SK-N-SH (cell line): ENCODE results near the gene ROR2. TPM values are rescaled to one million over a fixed set of nuclear protein-coding genes. Genes with fewer than 3 reads are reported as not detected.

ENCODE experiments used
- CTCF ChIA-PET: fragments of 300-600, 350-600 bp; formaldehyde crosslinking; extraction: SDS; loops from one replicate; lab custom pipeline; 2021; lab: Yijun Ruan, JAX
- POLR2A ChIA-PET: fragments of 350-600 bp; sonication (Branson Sonifier 250); formaldehyde crosslinking; extraction: SDS; loops from one replicate; lab custom pipeline; 2020; ENCODE audit warnings: antibody characterized with exemption, inconsistent platforms; lab: Yijun Ruan, JAX
- DNase-seq: peaks from one replicate; pipeline ENCODE4 v3.0.0; 2012
- H2AFZ ChIP-seq: fragments of 200-600 bp; sonication (generic); 2 replicates; pipeline ENCODE4 v1.8.1; 2016; ENCODE audit warnings: antibody characterized with exemption, mild to moderate bottlenecking, low read depth
- H3F3A ChIP-seq: fragments of 200-600 bp; sonication (generic); replicated peaks from 2 replicates; pipeline ENCODE3; 2016; ENCODE audit warnings: antibody characterized with exemption, mild to moderate bottlenecking; ENCODE audit not compliant: insufficient read depth
- H3K27ac ChIP-seq, 2 experiments: fragments of 200-500 bp in 1 of 2; fragments of 200-600 bp in 1 of 2; sonication (Bioruptor generic) in 1 of 2; sonication (generic), shearing (Covaris generic) in 1 of 2; 2 replicates each; pipeline versions ENCODE4 v1.5.1 to v1.6.1; 2014 to 2016; ENCODE audit warnings: low read depth in 2 of 2, inconsistent platforms in 1 of 2, low read length in 1 of 2, mild to moderate bottlenecking in 1 of 2, mixed read lengths in 1 of 2
- H3K27me3 ChIP-seq: fragments of 200-600 bp; sonication (generic), shearing (Covaris generic); 2 replicates; pipeline ENCODE4 v1.6.1; 2016; ENCODE audit warnings: mixed run types; ENCODE audit not compliant: insufficient read depth
- H3K36me3 ChIP-seq, 2 experiments: fragments of 200-500 bp in 1 of 2; fragments of 200-600 bp in 1 of 2; sonication (Bioruptor generic) in 1 of 2; sonication (generic) in 1 of 2; replicated peaks in 1 of 2; 2 replicates each; pipeline versions ENCODE3 to v1.5.1; 2014 to 2016; ENCODE audit warnings: low read length in 1 of 2, mild to moderate bottlenecking in 1 of 2; ENCODE audit not compliant: insufficient read depth in 2 of 2, control insufficient read depth in 1 of 2
- H3K4me1 ChIP-seq, 2 experiments: fragments of 200-500 bp in 1 of 2; fragments of 200-600 bp in 1 of 2; sonication (Bioruptor generic) in 1 of 2; sonication (generic), shearing (Covaris generic) in 1 of 2; 2 replicates each; pipeline versions ENCODE4 v1.5.1 to v1.6.1; 2014 to 2016; ENCODE audit warnings: low read depth in 1 of 2, low read length in 1 of 2, mixed run types in 1 of 2; ENCODE audit not compliant: insufficient read depth in 2 of 2, control insufficient read depth in 1 of 2
- H3K4me2 ChIP-seq: fragments of 200-600 bp; sonication (generic), shearing (Covaris generic); 2 replicates; pipeline ENCODE4 v1.6.1; 2017; ENCODE audit warnings: mixed run types
- H3K4me3 ChIP-seq, 2 experiments: fragments of 200-500 bp in 1 of 2; fragments of 200-600 bp in 1 of 2; sonication (Bioruptor generic) in 1 of 2; sonication (generic), shearing (Covaris generic) in 1 of 2; 2 replicates each; pipeline versions ENCODE4 v1.5.1 to v1.8.1; 2014 to 2016; ENCODE audit warnings: low read depth in 2 of 2, inconsistent platforms in 1 of 2, low read length in 1 of 2, mild to moderate bottlenecking in 1 of 2, mixed read lengths in 1 of 2, moderate library complexity in 1 of 2
- H3K79me2 ChIP-seq: fragments of 200-600 bp; sonication (generic); 2 replicates; pipeline ENCODE4 v1.8.1; 2017; ENCODE audit warnings: mild to moderate bottlenecking; ENCODE audit not compliant: insufficient read depth
- H3K9ac ChIP-seq: fragments of 200-600 bp; sonication (generic); 2 replicates; pipeline ENCODE4 v1.6.1; 2017; ENCODE audit warnings: mixed run types
- H3K9me2 ChIP-seq: fragments of 200-600 bp; sonication (generic); 2 replicates; pipeline ENCODE4 v1.6.1; 2017; ENCODE audit warnings: mixed run types
- H3K9me3 ChIP-seq: fragments of 200-600 bp; sonication (generic); 2 replicates; pipeline ENCODE4 v1.6.1; 2017; ENCODE audit warnings: mixed run types, mild to moderate bottlenecking, moderate library complexity
- H4K20me1 ChIP-seq: fragments of 200-600 bp; sonication (generic); 2 replicates; pipeline ENCODE4 v1.6.1; 2017; ENCODE audit warnings: mild to moderate bottlenecking, mixed run types; ENCODE audit not compliant: insufficient read depth
- ELF1 ChIP-seq: IDR thresholded peaks from 2 replicates; pipeline ENCODE4 v1.4.0; 2012
- EP300 ChIP-seq, 2 experiments: IDR thresholded peaks; 2 replicates each; pipeline versions ENCODE4 v1.4.0 to v1.6.1; 2012; ENCODE audit warnings: borderline replicate concordance in 1 of 2, low read depth in 1 of 2, low read length in 1 of 2
- FOSL2 ChIP-seq: IDR thresholded peaks from 2 replicates; pipeline ENCODE4 v1.4.0; 2012; ENCODE audit warnings: low read depth, mild to moderate bottlenecking, moderate library complexity, borderline replicate concordance
- FOXJ3 ChIP-seq: sonication (generic); formaldehyde crosslinking; IDR thresholded peaks from 2 replicates; pipeline ENCODE4 v1.5.1; 2020; ENCODE audit warnings: mild to moderate bottlenecking, missing genetic modification reagents
- GATA2 ChIP-seq: sonication (generic); formaldehyde crosslinking; IDR thresholded peaks from 2 replicates; pipeline ENCODE4 v1.5.0; 2020; ENCODE audit warnings: mild to moderate bottlenecking, missing genetic modification reagents
- MAX ChIP-seq: IDR thresholded peaks from 2 replicates; pipeline ENCODE4 v1.4.0; 2012; ENCODE audit warnings: low read depth
- NRF1 ChIP-seq: IDR thresholded peaks from 2 replicates; pipeline ENCODE4 v1.6.1; 2012; ENCODE audit warnings: low read depth, mild to moderate bottlenecking, low read length
- PBX3 ChIP-seq: IDR thresholded peaks from 2 replicates; pipeline ENCODE4; 2012
- RFX5 ChIP-seq: IDR thresholded peaks from 2 replicates; pipeline ENCODE4 v1.6.1; 2012; ENCODE audit warnings: mild to moderate bottlenecking, improper control_type of control experiment, low read length
- RXRA ChIP-seq: IDR thresholded peaks from 2 replicates; pipeline ENCODE4 v1.4.0; 2012; ENCODE audit warnings: low read depth, mild to moderate bottlenecking, borderline replicate concordance
- TCF12 ChIP-seq: IDR thresholded peaks from 2 replicates; pipeline ENCODE4 v1.4.0; 2012
- USF1 ChIP-seq: IDR thresholded peaks from 2 replicates; pipeline ENCODE4 v1.4.0; 2012; ENCODE audit warnings: low read depth, borderline replicate concordance
- USF2 ChIP-seq: fragments of 150-350 bp; IDR thresholded peaks from 2 replicates; pipeline ENCODE4 v1.6.1; 2017; ENCODE audit warnings: antibody characterized with exemption, low read length, low read depth, borderline replicate concordance
- YY1 ChIP-seq: IDR thresholded peaks from 2 replicates; pipeline ENCODE4 v1.4.0; 2012; ENCODE audit warnings: low read depth, mild to moderate bottlenecking
- WGBS: methylation state at CpG from one replicate; pipeline ENCODE4 v1.1.6; 2017; ENCODE audit warnings: low lambda C conversion rate; 5-methylcytosine and 5-hydroxymethylcytosine counted together
- polyA plus RNA-seq, 3 experiments: library from polyadenylated mRNA; depleted of rRNA; stranded (reverse); fragments of >200 nt; gene quantifications; 2 replicates each; pipeline ENCODE4 v1.2.3, GENCODE V29; 2012

The ROR2 gene
- polyA plus RNA-seq, 1 of the 3 experiments (the other 2 are of a cell fraction), result 0.43 TPM

GRCh38 chr9:91907484-91908292, 42.3 kb downstream of the ROR2 start:
- no peaks in the 10 kb centered on the region for H4K20me1 ChIP-seq
- ChIA-PET POLR2A (no interaction called here), CTCF (interaction anchor here (1.5 kb wide), 1 partner anchor 20 kb away, joined by 4 read pairs; no protein-coding TSS in a partner anchor)
- no peaks in the 10 kb centered on the region for H3K9me3 ChIP-seq
- no peaks in the 10 kb centered on the region for H3K9me2 ChIP-seq
- no peaks in the 10 kb centered on the region for H3K36me3 ChIP-seq
- H3K4me1 ChIP-seq, result peaks cover 0 to 7% of the 10 kb centered on the region in 2 experiments; a peak in 2 of 4 replicates
- H3K9ac ChIP-seq, result no peak overlapping the region
- H3K4me3 ChIP-seq, result no peak overlapping the region
- no peak overlapping the region for H3K27ac ChIP-seq
- no peak overlapping the region for H2AFZ ChIP-seq
- no peak overlapping the region for H3K4me2 ChIP-seq
- TF ChIP-seq PBX3 (no peak), TCF12 (no peak), GATA2 (no peak), USF1 (no peak), EP300 (IDR thresholded peaks at IDR 0.05; ENCODE audit: borderline replicate concordance in 1 of 2, low read depth in 1 of 2, low read length in 1 of 2) (no peak), FOSL2 (no peak), ELF1 (no peak), YY1 (no peak), RXRA (no peak), USF2 (no peak), FOXJ3 (no peak), MAX (no peak)
- H3K27me3 ChIP-seq, result no peaks in the 10 kb centered on the region
- DNase-seq, result no peak
- no peaks in the 10 kb centered on the region for H3F3A ChIP-seq
- no peaks in the 10 kb centered on the region for H3K79me2 ChIP-seq
- WGBS, result 56% methylated on average over 8 of the region's 8 CpGs

- ChIA-PET CTCF (interaction anchor here (1.1 to 1.5 kb wide), 2 partner anchors 12 to 44 kb away, joined by 3 to 4 read pairs; partner anchors contain the start of gene ROR2), POLR2A (no interaction called here)
- no peaks in the 10 kb centered on the region for H4K20me1 ChIP-seq
- no peak overlapping the region for H3K4me3 ChIP-seq
- no peaks in the 10 kb centered on the region for H3K9me2 ChIP-seq
- H3K27ac ChIP-seq, result no peak overlapping the region
- no peak overlapping the region for H3K4me2 ChIP-seq
- H3K4me1 ChIP-seq, result peaks cover 0 to 16% of the 10 kb centered on the region in 2 experiments; a peak in 2 of 4 replicates
- TF ChIP-seq RFX5 (no peak), NRF1 (no peak)
- WGBS, result 64% methylated on average over 11 of the region's 11 CpGs
- no peaks in the 10 kb centered on the region for H3K79me2 ChIP-seq
- no peak for DNase-seq
- no peaks in the 10 kb centered on the region for H3K27me3 ChIP-seq
- no peak overlapping the region for H2AFZ ChIP-seq
- no peaks in the 10 kb centered on the region for H3K9me3 ChIP-seq
- H3F3A ChIP-seq, result no peaks in the 10 kb centered on the region
- no peaks in the 10 kb centered on the region for H3K36me3 ChIP-seq
- H3K9ac ChIP-seq, result no peak overlapping the region
Observed at GRCh38 chr9:91905991-91906469, 44.0 kb downstream of the ROR2 start.
